Stimulated activated naive CD4-positive, alpha-beta T cell treated with Interleukin-2 at 50 U/mL for 16 hours (primary cell): ENCODE results near the gene ARGLU1.

ENCODE experiments used
- DNase-seq: peaks from one replicate; lab custom pipeline; 2025; lab: John Stamatoyannopoulos, UW

ARGLU1 gene

GRCh38 chr13:106524108-106524507 lies 43.8 kb downstream of the ARGLU1 start:
- no peak for DNase-seq

- no peak for DNase-seq
Observed at GRCh38 chr13:106523576-106523975, 44.4 kb downstream of the ARGLU1 start.

GRCh38 chr13:106522898-106523525 lies 44.9 kb downstream of the ARGLU1 start:
- no peak for DNase-seq

- no peak for DNase-seq
Observed at GRCh38 chr13:106522112-106522705, 45.7 kb downstream of the ARGLU1 start.

GRCh38 chr13:106521095-106521799 lies 46.7 kb downstream of the ARGLU1 start:
- DNase-seq: no peak

GRCh38 chr13:106520251-106521054 lies 47.5 kb downstream of the ARGLU1 start:
- DNase-seq: no peak

- DNase-seq: no peak
Observed at GRCh38 chr13:106518512-106518911, 49.4 kb downstream of the ARGLU1 start.

GRCh38 chr13:106517109-106517847 lies 50.7 kb downstream of the ARGLU1 start:
- no peak for DNase-seq

- no peak for DNase-seq
Observed at GRCh38 chr13:106515635-106516254, 52.2 kb downstream of the ARGLU1 start.

GRCh38 chr13:106514928-106515634 lies 52.9 kb downstream of the ARGLU1 start:
- DNase-seq: no peak

- DNase-seq: no peak
Observed at GRCh38 chr13:106513025-106513983, 54.6 kb downstream of the ARGLU1 start.

GRCh38 chr13:106507560-106508274 lies 60.2 kb downstream of the ARGLU1 start:
- DNase-seq: no peak

GRCh38 chr13:106506286-106506685 lies 61.7 kb downstream of the ARGLU1 start:
- no peak for DNase-seq

GRCh38 chr13:106505732-106506131 lies 62.2 kb downstream of the ARGLU1 start:
- no peak for DNase-seq

- DNase-seq: no peak
Observed at GRCh38 chr13:106505295-106505694, 62.6 kb downstream of the ARGLU1 start.

- no peak for DNase-seq
Observed at GRCh38 chr13:106503730-106504453, 64.0 kb downstream of the ARGLU1 start.

- no peak for DNase-seq
Observed at GRCh38 chr13:106503272-106503671, 64.7 kb downstream of the ARGLU1 start.

- no peak for DNase-seq
Observed at GRCh38 chr13:106500445-106500844, 67.5 kb downstream of the ARGLU1 start.
